HG03103 (cell line): ENCODE results near the gene ALDH1L1.
"Not testable (repeated sequence)": the region's sequence is repeated elsewhere in the genome, so short reads cannot be mapped to it uniquely, and the experiment has no call there.

Source experiments
- ATAC-seq: cut with Tn5 transposase; IDR thresholded peaks from one replicate; pipeline ENCODE4 v1.9.1; 2021; ENCODE audit warnings: low read depth; ENCODE audit not compliant: unreplicated experiment

The ALDH1L1 gene

DNA sequence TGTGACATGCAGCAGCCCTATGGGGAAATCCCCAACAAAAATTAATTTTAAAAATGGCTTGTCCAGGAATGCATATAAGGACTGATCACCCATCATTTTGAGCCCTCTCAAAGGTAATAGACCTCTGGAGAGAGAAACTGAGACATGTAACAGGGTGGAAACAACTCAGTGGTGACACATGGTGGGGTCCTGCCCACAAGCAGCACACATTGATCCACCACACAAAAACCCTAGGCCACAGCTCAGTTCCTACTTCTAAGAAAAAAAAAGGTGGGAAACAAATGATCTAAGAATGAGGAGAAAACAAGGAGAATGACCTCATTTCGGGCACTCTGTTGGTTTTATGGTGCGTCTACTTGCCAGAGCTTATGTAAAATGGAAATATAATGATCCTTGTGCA is 94.5 kb downstream of the ALDH1L1 start:
- ATAC-seq = no peak

- ATAC-seq = no peak
These were observed 95.1 kb downstream of the ALDH1L1 start for GRCh38 chr3:126085276-126085675.

- no peak for ATAC-seq
These were observed 95.6 kb downstream of the ALDH1L1 start for GRCh38 chr3:126084768-126085180.

DNA sequence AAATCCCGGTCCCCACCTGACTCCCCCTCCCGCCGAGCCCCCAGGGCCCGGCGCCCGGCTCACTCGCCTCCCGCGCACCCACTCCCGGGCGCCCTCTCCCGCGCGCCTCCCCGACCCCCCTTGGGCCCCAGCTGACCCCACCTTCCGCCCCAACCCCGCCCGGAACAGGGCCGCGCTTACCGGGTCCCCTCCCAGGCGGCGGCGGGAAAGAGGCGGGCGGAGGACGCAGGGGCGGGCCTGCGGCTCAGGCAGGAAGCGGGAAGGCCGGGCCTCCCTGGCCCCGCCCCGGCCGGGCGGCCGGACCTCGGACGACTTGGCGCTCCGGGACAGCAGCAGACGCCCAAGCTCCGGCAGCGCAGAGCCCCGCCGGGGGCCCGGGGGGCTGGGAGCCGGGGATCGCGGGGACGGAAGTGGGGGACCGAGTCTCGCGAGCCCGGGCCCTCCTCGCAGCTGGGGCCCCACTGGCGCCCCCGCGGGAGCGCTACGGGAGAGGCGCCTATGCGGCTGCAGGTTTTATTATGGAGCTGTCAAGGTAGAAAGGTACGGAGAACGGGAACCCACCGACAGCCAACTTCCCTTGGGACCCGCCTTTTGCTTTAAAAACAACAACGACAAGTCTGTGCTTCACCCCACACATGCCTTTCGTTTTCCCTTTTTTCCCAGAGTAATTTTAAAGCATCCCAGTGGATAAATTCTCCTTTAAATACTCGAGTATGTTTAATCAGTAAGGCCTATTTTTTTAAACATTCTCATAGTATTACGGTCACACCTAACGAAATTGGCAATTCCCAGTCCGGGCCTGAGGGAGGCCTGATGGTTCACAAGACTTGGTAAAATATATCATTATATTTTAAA is 96.2 kb downstream of the ALDH1L1 start, which contains the start of gene SLC41A3:
TSS of gene SLC41A3 (minus strand) at position 212 of the 855 bp plus-strand sequence. CDS start 15,905 bp downstream, outside the sequence.
- ATAC-seq = peak; percentile 89

DNA sequence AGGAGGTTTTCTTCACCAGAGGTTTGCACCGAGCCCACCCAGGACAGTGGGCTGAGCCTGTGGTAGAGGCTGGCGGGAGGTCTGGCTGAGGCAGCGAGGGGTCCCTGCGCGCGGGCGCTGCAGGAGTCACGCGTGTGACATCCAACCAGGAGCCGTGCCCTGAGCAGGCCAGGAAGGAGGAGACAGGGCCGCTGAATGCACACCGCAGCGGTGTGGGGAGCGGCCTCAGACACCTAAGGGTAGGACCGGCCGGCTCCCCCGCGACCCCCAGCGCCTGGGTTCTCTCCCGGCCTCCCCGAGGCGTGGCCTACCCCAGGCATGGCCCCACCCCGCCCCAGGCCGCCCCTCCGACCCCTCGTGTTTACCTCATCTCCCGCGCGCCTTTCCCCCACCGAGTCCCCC is 96.9 kb downstream of the ALDH1L1 start:
- peak; percentile 32 for ATAC-seq

DNA sequence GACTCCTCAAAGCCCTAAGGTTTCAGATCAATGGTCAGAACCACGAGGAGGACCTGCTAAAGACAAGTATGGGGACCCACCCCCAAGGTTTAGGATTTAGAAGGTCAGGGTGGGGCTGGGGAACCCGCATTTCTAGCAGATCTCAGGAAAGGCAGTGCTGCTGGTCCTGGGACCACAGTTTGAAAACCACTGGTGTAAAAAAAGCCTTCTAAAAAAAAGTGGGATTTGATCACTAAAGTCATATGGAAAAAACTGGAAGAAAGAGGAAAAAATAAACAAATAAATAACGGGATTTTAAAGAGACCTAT is 97.3 kb downstream of the ALDH1L1 start:
- ATAC-seq = no peak

DNA sequence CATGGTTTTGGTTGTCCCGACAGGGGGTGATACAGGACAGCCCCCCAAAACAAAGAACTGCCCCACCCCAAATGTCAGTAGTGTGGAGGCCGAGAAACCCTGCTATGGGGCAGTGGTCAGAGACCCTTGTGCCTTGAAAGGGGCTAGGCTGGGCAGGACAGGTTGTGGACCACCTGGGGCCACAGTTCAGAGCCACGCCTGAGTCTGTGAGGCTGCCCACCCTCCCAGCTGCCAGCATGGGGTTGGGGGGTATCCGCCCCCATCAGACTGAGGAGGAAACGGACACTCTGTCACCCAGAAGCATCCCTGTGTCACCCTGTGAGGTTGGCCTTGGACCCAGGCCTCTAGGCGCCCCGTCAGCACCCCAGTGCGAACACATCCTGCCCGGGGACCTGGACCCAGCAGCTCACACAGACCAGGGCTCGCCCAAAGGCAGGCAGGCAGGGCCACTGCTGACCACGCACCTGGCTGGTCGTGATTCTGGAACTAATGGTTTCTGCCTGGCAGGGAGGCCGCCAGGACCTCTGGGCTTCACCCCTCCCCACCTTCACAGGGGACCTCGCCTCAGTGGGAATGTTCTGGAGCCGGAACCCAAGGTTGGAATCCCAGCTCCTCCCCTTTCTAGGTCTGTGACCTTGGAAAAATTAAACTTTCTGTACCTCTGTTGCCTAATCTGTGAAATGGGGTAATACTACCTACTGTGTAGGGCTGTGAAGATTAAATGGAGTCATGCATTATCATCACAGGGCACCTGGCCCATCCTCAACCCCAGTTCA is 97.8 kb downstream of the ALDH1L1 start:
- ATAC-seq = no peak

DNA sequence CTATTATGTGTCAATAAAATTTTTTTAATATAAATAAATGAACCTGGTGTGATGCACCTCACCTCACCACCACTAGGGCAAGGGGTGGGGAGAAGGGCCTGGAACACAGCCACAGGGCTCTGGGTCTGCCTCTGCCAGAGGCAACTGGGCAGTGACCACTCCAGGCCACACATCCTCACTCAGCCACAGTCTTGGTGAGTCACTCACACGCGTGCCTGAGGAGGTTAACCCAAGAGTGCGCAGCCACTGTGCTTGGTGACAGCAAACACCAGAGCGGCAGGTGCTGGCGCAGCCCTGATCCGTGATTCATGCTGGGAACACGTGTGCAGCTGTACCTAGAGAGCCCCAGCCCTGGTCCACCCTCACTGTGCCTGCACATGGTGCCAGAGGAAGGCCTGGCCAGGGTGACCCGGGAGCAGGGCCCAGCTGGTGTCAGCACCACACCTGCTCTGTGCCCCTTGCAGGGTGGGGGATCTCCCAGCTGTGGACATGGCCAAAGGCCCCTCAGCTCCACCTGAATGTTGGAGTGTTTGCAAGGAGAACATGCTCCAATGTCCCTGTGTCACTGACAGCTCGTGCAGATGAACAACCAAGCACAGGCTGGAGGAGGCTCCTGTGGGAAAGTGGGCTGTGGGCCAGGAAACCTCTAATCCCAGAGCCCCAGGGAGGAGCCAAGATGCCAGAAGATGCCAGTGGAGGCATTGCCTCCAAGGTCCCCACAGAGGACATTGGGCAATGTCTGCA is 98.6 kb downstream of the ALDH1L1 start:
- ATAC-seq = no peak

DNA sequence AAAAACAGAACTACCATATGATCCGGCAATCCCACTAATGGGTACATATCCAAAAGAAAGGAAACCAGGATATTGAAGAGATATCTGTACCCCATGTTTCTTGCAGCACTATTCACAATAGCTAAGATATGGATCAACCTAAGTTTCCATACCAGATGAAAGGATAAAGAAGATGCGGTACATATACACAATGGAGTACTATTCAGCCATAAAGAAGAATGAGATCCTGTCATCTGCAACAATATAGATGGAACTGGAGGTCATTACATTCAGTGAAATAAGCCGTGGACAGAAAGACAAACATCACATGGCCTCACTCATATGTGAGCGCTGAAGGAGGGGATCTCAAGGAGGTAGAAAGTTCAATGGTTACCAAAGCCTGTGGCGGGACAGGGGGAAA is 99.4 kb downstream of the ALDH1L1 start:
- no peak for ATAC-seq

GRCh38 chr3:126078866-126079265 is 101.5 kb downstream of the ALDH1L1 start:
- ATAC-seq = no peak

DNA sequence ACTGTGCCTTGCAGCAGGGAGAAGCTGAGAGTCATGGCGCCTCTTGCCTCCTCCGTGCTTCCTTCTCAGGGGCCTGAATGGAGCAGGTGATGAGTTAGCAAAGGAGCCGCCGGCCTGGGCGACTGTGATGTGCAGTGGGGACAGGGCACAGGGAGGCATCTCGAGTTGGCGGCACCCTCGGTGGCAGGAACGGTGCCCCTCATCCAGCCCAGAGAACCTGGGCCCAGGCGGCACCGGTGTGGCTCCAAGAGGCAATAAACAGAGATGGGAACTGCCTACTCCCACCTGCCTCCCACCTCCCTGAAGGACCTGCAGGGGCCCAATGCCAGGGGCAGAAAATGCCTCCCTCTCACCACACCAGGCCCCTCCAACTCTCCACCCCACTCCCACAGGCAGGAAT is 102.6 kb downstream of the ALDH1L1 start:
- no peak for ATAC-seq

DNA sequence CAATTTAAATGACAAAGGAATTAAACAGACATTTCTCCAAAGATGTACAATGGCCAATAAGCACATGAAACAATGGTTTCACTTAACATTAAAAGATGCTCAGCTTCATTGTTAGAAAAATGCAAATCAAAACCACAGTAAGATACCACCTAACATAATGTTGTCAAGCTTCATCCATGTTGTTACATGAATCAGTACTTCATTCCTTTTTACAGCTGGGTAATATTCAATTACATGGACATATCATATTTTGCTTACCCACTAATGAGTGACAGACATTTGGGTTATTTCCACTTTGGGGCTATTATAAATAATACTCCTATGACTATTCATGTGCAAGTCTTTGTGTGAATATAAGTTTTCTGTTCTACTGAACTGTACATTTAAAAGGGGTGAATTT is 104.2 kb downstream of the ALDH1L1 start:
- ATAC-seq = no peak

DNA sequence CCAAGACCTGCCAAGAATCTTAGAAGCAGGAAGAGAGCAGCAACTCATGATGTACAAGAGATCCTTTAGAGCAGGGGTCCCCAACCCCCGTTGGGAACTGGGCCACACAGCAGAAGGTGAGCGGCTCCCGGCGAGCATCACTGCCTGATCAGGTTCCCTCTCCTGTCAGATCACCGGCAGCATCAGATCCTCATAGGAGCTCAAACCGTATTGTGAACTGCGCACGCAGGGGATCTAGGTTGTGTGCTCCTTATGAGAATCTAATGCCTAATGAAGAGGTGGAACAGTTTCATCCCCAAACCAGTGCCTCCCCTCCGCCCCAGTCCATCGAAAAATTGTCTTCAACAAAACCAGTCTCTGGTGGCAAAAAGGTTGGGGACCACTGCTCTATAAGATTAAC is 110.2 kb downstream of the ALDH1L1 start:
- no peak for ATAC-seq

GRCh38 chr3:126067959-126068358 is 112.4 kb downstream of the ALDH1L1 start:
- ATAC-seq = no peak

DNA sequence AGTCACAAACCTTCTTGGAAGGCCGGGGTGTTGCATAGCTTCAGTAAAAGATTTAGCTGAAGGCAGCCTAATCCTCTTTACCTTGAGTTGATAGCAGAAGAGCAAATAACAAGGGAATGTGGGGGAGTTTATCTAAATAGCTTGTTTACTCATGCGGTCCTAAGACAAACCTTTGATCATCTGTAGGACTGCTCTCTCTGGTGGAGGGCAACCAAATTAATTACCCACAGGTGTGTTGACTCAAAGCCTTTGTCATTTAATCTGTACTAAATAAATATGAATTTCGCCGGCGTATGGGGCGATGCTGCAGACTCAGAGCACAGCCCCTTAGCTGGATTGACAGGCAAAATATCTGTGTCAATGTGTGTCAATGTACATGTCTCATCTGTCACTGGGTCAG is 113.7 kb downstream of the ALDH1L1 start:
- not testable (repeated sequence) for ATAC-seq

DNA sequence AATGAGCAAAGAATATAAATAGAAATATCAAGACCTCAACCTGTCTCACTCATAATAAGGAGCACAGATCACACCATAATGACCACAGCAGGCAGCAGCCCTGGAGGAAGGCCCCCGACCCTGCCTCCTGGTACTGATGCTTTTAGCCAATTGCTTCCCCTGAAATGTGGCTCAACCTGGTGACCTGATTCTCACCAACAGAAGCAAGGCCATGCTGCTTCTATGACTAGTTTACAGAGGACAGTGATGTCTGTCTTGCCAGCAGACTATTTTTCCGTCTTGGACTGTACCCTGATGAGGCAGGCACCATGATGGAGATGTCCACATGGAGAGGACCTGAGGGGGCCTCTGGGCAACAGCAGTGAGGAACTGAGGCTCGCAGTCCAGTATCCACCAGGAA is 114.5 kb downstream of the ALDH1L1 start:
- no peak for ATAC-seq

GRCh38 chr3:126064627-126065258 is 115.6 kb downstream of the ALDH1L1 start:
- ATAC-seq = no peak

DNA sequence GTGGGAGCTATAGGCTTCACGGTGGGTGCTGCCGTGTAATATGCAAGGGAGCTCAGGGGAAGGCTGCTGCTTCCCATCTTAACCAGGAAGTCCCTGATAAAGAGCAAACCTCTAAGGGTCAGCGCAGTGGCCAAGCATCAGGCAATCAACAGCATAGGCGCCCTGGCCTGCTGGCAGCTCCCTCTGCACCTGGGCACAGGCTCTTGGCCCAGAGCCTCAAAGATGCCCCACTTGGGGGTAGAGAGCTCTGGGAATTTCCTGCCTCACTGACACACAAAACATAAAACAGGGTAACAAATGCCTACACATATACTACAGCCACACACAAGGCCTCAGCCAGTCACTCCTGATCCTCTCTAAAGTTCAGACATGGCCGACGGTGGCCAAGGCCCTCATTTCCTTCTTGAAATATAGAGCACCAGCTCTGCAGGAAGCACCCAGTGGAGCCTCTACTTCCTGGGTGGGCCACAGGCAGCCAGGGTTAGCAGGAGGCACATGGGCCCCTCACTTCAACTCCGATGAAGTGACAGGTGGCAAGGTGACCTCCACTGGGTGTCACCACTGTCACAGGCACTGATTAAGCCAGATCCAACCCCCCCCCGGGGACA is 116.9 kb downstream of the ALDH1L1 start:
- no peak for ATAC-seq

- no peak for ATAC-seq
These were observed 118.9 kb downstream of the ALDH1L1 start for GRCh38 chr3:126061301-126062032.
